ELR (cell line): ENCODE data around the gene SYTL3.
A peak's percentile ranks its signal among the peaks of the same experiment; 100 is the strongest.
"Not testable (repeated sequence)": the region's sequence is repeated elsewhere in the genome, so short reads cannot be mapped to it uniquely, and the experiment has no call there.

Experiments
- DNase-seq: peaks from one replicate; pipeline ENCODE4 v3.0.0-alpha.2; 2015; ENCODE audit warnings: low read depth

Gene SYTL3, protein sequence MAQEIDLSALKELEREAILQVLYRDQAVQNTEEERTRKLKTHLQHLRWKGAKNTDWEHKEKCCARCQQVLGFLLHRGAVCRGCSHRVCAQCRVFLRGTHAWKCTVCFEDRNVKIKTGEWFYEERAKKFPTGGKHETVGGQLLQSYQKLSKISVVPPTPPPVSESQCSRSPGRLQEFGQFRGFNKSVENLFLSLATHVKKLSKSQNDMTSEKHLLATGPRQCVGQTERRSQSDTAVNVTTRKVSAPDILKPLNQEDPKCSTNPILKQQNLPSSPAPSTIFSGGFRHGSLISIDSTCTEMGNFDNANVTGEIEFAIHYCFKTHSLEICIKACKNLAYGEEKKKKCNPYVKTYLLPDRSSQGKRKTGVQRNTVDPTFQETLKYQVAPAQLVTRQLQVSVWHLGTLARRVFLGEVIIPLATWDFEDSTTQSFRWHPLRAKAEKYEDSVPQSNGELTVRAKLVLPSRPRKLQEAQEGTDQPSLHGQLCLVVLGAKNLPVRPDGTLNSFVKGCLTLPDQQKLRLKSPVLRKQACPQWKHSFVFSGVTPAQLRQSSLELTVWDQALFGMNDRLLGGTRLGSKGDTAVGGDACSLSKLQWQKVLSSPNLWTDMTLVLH

DNA sequence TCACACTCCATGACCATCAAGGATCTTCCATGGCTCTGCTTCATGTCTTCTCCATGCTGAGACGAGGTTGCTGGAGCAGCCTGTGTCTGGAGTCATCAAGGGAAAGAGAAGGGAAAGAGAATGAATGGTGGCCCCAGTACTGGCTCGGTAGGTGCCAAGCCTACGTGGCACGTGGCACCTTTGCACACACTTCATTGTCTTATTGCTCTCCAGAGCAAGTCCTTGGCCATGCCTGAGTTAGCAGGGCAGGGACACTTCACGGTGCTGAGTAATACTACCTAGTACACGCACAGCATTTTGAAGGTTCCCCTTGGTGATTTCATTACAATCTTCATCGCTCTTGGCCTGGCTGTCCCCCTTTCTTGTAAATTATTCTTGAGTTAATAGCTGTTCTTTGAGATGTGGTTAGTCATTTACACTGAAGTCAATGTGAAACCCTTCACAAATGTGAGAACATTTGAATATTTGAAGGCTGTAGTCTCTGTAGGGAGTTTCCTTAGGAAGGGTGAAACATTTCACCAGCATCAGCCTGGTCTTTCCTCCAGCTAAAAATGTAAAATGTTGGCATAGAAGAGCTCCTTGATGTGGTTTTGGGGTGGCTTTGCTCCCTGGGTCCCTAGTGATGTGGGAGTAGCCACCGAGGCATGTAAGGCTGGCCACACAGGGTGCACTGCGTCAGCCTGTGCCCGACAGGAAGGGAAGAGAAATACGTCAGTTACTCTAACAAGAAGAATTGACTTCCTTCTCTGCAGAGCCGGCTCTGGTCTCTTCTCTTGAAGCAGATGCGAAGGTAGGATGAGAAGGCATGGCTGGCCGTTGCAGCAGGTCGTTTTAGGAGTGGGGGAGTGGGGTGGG lies at the start of gene SYTL3:
SYTL3 (plus strand) TSS at position 766 of the 855 bp plus-strand sequence. CDS start 13,215 bp downstream, outside the sequence.
- peak; percentile 74 for DNase-seq

DNA sequence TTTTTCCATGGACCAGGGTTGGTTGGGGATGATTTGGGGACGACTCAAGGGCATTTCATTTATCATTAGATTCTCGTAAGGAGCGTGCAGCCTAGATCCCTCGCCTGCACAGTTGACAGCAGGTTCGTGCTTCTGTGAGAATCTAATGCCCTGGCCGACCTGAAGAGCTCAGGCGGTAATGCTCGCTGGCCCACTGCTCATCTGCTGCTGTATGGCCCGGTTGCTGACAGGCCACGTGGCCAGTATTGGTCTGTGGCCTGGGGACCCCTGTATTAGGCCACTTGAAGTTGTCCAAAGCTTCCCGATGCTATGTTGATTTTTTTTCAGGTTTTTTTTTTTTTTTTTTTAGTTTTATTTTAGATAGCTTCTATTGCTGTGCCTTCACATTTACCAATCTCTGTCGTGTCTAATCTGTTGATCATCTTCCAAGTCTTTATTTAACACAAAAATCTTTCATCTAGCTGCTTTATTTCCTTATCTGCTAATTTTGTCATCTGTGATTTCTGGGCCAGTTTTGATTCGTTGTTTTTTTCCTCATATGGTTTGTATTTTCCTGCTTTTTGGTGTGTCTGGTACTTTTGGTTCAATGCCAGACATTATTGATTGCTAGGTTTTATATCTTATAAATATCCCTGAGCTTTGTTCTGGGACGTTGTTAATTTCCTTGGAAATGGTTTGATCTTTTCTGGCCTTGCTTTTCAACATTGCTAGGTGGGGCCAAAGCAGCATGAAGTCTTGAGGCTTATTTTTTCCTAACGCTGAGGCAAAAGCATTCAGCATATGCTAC lies 46.4 kb upstream of the SYTL3 start:
- no peak for DNase-seq

DNA sequence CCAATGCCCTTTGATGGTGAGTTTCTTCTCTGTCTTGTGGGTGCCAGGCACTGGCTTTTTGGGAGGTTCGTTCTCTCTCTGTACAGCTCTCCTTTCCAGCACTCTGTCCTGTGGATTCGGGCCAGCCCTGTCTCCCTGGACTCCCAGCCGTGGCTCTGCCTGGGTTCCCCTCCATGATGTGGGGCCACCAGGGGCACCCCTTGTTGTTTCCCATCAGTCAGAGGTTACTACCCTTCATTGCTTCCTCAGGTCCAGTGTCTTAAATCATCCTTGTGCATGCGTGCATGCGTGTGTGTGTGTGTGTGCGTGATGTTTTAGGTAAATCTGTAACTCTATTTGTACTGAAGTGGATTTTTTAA lies 45.8 kb upstream of the SYTL3 start:
- DNase-seq, result no peak

DNA sequence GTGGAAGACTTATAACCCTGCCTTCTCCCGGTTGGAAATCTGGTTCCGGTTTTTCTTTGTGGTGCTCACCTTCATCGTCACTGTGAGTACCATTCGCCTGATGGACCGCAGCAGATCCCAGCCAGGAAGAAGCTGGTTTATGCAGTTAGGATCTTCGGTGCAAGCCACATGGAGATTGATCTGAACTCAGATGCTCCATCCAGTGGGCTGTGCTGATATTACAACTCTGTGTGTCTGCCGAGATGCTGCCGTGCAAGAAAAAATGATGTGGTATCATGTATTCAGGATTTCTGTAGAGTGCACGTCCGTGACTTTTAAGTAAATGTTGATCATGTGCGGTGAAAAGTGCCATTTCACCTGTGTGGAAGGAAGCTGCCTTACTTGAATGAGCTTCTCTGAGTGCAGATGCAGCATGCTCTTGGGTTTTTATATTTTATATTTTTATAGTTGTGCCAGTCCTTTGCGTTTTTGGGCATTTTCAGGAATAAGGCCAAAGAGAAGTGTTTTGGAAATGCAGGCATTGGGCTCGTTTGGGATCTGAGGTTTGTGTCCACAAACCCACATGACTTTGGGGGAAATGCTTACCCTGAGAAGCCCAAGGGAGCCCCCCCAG lies 44.5 kb upstream of the SYTL3 start:
- DNase-seq, result peak; percentile 77

DNA sequence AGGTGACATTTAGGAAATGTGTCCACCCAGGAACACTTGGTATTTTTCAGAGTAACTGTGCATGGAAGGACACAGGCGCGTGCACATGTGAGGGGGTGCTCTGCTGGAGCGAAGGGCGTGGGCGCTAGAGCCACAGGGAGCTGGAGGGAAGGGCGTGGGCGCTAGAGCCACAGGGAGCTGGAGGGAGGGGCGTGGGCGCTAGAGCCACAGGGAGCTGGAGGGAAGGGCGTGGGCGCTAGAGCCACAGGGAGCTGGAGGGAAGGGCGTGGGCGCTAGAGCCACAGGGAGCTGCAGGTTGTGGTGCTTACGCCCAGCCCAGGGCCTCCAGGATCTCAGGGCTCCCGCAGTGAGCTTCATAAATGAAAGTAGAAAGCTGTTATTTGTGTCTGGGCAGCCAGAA lies 43.8 kb upstream of the SYTL3 start:
- DNase-seq, result not testable (repeated sequence)

DNA sequence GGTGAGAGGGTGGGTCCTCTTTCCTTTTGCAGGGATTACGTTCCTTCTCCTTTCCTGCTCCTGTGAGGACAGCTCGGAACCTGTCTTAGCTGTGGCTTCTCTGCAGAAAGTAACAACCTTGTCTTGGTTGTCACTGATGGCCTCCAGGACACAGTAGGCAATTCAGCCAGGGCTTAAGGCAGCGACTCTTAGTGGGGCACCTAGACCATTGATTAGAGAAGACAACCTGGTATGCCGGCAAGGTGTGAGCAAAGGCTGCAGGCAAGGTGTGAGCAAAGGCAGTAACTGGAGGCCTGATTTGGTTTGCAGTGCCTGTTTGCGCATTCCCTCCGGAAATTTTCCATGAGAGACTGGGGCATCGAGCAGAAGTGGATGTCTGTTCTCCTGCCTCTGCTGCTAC lies 42.9 kb upstream of the SYTL3 start:
- no peak for DNase-seq

DNA sequence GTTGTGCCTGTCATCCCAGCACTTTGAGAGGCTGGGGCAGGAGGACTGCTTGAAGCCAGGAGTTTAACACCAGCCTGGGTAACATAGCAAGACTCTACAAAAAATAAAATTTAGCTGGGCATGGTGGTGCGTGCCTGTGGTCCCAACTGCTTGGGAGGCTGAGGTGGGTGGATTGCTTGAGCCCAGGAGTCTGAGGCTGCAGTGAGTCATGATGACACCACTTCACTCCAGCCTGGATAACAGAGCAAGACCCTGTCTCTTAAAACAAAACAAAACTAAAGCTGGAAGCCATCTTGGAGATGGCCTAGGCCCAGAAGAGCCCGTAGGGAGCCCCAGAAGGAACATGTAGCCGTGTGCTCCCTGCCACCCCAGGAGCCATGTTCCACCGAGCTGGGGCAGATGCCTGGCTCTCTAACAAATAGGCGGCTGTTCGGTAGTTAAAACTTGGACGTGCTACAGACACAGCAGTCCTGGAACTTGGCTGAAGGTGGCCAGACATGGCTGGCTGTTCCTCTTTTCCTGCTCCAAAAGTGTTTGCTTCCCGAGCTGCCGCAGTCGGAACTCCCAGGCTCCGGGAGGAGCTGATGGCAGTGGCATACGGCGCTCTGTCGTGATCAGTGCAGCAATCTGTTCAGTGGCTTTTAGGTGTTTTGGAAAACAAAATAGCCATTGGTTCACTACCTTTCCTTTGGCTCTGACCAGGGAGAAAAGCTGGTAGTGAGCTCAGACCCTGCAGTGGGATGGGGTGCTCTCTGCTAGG lies 42.3 kb upstream of the SYTL3 start:
- DNase-seq, result peak; percentile 62

DNA sequence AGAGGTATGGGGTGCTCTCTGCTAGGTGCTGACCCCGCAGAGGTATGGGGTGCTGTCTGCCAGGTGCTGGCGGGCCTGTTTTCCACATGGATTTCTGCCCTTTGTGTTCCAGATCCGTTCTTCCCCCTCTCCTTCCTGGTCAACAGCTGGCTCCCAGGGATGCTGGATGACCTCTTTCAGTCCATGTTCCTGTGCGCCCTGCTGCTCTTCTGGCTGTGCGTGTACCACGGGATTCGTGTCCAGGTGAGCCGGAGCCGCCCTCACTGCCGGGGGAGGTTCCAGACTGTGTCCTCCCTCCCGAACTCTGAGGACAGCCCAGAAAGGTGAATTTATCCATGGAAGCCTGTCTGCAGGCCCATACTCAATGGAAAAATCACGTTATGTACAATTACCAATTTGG lies 41.6 kb upstream of the SYTL3 start:
- no peak for DNase-seq

DNA sequence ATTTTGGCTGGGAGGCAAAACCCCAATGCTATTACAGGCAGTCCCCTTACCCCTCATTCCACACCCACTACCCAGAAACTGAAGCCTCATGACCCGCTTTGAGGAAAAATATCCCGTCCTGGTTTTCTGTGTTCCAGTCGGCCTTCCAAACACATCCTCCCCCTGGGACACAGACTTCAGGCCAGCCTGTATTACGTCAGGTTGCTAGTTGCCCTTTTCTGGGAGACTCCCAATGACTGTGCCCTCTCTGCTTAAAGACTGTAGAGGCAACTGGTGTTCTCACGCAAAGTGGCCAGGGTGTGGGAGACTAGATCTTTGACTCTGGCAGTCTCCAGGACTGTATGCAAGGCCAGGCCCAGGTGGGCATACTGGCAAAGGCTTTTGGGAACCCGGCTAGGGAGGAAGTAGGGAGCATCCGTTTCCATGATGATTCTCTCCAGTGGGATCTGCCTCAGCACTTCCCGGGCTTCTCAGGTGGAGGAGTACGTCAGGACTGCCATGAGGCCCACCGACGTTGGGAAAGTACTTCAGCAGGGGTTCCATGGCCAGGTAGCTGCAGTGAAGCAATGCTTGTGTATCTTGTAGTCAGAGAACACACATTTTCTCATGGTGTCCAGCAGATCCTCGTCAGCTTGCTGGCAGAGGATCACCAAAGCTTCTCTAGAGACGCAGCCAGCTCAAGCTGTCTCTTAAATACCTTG lies 40.2 kb upstream of the SYTL3 start:
- no peak for DNase-seq

DNA sequence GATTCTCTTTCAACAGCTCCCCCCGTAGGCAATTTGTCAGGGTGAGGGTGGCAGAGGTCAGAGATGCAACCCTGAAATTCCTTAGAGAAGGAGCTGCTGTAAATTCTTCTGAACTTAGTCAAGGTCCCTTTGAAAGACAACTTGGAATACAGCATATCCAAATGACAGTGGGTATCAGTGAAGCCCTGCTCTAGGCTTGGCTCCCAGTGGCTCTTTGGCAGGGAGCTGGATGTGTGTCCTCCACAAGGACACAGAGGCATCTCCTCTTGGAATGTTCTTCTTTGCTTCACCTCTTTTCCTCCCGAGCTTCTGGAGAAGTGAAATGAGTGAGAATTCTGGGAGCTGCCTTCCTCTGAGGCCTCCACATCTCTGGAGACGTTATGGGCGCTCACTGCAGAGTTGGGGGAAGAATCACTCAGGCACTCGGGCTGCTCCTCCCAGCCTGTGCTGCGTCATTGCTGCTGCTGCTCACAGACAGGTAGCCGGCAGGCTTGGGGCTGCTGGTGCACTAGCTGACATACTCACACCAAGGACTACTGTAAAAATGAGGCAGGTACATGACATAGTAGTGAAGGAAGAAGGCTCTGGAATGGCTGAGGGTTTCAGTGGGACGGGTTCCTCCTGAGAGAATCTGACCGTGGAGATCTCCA lies 39.4 kb upstream of the SYTL3 start:
- no peak for DNase-seq

DNA sequence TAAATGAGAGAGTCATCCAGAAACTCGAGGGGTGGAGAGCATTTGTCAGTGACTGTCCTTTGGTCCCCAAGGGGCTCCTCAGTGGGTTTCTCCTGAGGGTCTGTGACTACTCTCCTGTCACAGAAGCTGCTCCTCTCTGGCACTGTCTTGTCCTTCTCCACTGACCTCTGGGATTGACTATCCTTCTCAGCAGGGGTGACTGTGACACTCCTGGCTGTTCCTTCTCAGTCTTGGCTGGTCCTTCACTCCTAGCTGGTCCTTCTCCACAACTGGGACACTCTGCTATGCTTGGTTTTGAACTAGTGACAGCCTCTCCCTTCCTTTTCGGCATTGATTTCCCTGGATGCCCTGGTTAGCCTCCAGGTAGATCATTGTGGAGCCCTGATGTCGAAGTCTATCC lies 38.8 kb upstream of the SYTL3 start:
- DNase-seq, result no peak

DNA sequence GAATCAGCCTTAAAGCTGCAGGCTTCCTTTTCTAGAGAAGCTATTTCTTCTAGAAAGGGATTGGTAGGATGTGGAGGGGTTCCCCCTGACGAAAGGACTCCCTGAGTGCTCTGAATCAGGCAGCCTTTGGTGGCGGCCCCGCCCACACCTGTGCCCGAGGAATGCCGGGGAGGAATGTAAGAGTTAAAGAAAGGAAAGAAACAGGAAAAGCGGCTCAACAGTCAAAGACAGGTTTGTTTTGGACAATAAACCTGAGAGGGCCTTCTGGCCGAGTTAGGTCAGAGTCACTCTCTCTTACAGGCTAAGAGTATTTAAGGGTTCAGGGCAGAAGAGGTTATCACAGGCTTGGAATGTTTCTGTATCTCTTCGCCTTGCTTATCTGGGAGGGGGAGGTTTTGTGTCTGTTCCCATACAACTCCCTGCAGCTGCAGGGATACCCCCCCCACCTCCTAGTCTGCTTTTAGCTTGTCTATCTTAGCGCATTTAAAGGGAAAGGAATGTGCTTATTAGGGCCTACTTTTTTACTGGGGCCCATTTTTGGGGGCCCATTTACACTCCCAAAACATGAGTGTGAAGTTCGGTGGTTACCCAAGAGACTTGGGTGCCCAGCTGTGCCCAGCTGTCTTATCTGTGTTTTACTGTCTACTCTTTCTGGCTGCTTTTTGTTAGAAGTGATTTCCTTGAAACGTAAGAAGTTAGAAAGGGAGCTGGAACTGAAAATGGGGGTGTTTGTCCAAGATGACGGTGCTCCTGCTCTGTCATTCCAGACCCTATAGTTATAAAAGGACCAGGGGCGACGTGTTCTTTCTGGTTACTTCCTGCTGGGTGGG lies 38.1 kb upstream of the SYTL3 start:
- no peak for DNase-seq

DNA sequence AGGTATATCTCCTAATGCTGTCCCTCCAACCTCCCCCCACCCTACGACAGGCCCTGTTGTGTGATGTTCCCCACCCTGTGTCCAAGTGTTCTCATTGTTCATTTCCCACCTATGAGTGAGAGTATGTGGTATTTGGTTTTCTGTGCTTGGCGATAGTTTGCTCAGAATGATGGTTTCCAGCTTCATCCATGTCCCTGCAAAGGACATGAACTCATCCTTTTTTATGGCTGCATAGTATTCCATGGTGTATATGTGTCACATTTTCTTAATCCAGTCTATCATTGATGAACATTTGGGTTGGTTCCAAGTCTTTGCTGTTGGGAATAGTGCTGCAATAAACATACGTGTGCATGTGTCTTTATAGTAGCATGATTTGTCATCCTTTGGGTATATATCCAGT lies 35.2 kb upstream of the SYTL3 start:
- not testable (repeated sequence) for DNase-seq

DNA sequence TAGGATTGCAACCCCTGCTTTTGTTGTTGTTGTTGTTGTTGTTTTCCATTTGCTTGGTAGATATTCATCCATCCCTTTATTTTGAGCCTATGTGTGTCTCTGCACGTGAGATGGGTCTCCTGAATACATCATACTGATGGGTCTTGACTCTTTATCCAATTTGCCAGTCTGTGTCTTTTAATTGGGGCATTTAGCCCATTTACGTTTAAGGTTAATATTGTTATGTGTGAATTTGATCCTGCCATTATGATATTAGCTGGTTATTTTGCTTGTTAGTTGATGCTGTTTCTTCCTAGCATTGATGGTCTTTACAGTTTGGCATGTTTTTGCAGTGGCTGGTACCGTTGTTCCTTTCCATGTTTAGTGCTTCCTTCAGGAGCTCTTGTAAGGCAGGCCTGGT lies 31.6 kb upstream of the SYTL3 start:
- DNase-seq, result not testable (repeated sequence)

DNA sequence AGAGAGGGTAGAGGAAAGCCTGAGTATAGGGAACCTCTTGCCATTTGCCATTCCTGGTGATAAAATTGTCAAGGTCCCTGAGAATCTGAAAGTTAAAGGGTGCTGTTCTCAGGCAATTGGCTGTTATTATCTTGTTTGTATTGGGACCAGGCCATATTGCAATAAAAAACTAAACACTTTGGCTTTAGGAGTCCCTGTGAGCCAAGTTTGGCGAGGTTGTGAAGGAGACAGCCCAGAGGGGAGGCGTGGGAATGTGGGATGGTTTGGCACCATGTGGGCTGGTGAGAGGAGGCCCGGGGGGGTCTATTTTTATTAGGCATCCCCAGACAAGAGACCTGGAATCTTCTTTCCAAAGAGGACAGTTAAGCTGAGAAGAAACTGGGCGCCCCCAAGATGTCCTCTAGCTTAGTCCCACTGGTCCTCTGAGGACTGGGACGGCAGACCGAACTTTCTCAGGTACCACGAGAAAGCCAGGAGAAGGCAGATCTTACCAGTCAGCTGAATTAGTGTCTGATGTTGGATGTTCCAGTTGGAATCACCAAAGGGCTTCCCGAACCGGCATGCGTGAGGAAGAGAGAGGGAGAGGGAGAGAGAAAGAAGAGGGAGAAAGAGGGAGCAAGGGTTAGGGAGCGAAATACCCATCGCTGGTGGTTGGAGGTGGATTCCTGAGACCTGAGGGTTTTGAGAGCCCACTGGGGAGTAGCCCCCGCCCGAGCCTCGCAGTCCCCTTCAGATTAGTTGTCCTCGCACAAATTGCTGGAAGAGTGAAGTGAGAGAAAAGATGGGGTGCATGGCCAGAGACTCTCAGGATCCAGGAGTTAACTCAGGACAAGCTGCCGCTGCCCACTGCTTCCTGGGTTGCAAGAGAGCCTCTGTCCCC lies 29.7 kb upstream of the SYTL3 start:
- no peak for DNase-seq

DNA sequence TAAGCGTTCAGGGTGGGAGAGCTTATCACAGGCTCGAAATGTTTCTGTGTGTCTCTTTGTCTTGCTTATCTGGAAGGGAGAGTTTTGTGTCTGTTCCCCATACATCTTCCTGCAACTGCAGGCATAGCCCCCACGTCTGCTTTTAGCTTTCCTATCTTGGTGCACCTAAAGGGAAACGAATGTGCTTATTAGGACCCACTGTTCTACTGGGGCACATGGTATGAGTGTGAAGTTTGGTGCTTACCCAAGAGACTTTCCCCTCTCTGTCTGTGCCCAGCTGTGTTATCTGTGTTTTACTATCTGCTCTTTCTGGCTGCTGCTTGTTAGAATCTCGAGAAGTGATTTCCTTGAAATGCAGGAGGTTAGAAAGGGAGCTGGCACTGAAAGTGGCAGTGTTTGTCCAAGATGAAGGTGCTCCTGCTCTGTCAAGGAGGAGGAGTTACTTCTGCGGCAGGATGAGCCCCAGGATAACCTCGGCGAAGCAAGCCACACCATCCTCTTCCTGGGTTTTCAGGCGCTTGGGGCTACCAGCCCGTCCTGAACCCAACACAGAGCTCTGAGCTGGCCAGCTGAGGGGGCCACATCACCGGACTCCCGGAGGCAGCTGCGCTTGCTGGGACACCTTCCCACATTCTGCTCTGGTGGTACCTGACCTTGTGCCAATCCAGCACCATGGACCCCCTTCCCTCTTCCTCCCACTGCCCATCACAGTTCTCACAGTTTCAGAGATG lies 28.7 kb upstream of the SYTL3 start:
- no peak for DNase-seq
